ENCODE results near the gene IQCN.
A peak's percentile ranks its signal among the peaks of the same experiment; 100 is the strongest.

IQCN gene

DNA sequence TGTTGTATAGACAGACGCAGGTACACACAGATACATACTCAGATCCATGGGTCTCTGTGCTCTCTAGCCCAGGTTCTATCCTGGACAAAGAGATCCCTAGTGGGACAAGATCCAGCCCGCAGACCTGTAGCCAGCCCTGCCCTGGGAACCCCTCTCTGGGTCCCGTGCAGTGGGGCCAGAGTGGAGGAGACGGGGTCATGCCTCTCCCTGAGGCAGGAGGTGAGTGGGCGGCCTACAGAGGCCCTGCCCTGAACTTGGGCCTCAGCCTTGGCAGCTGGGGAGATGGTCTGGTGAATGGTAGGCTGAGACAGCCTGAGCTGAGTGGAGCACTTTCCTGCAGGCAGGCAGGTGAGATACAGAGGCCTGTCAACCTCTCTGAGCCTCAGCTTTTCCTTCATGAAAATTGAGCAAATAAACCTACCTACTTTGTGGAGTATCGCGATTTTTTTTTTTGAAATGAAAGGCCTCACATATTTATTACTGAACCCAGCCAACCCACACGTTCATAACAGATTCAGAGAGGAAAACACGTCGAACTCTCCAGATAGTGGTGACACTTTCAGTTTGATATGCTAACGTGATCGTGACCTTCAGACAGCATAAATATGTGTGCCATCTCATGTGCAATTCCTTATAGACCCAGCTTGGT, 10.6 kb upstream of the IQCN start:
- no peak for DNase-seq

DNA sequence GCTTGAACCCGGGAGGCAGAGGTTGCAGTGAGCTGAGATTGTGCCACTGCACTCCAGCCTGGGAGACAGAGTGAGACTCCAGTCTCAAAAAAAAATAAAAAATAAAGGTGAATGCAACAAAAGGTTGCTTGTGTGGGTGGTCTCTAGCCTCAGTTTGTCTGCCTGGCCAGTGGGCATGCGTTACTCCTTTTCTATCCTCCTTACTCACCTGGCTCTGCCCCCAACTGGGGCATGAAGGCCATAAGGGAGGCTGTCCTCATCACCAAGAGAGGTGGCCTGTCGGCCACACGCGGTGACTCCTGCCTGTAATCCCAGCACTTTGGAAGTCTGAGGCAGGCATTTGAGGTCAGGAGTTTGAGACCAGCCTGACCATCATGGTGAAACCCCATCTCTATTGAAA, 9.1 kb upstream of the IQCN start:
- no peak for DNase-seq

DNA sequence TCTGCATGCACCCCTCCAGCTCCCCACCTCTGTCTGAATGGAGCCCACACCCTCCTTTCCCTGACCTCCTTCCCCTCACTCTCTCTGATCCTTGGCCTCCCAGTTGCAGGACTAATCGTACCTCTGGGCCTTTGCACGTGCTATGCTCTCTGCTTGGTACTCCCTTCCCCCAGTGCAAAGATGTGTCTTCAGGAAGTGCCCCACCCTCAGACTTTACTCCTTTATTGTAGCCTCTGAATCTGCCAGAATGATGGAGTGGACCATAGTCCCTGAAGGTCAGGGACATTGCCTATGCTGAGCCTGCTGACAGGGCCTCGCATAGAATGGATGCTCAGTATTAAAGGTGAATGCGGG, 8.5 kb upstream of the IQCN start:
- DNase-seq = no peak

GRCh38 chr19:18282021-18282787, 8.0 kb upstream of the IQCN start:
- DNase-seq = no peak

DNA sequence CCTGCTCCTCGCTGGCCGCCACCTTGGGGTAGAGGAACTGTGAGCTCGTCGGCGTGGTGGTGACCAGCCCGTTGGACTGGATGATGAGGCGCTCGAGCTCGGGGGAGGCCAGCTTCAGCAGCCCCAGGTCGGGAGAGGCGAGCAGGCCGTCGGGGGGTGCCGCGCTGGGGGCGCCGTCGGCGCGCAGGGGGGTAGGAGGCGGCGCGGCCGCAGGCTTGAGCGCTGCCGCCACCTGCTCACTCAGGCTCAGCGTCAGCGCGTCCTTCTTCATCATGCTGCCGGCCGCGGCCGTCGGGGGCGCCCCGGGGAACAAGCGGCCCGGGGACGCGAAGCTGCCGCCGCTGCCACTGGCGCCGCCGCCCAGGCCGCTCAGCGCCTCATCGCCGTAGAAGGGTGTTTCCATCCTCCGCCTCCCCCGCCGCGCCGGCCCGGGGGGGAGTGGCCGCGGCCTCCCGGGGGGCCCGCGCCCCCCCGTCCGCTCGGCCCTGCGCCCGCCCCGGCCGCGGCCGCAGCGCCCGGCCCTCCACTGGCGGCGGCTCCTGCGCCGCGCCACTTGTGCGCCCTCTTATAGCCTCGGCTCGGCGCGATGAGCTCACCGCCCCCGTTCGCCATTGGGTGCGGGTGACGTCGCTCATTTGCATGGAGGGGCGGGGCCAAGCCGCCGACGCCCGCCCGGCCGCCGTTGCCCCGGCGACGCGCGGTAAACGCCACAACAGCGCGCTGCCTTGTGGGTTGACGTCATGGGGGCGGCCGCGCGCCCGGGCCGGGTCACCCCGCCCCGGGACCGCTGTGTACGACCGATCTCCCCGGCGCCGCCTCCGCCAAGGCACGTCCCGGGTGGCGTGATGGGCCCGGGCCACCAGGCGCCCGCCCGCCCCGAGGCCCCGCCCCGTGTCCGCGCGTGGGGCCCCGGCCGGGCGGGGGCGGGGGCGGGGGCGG, 7.1 kb upstream of the IQCN start, which contains the start of gene JUND:
Gene JUND, minus strand, starts transcription at position 541 of the 939 bp plus-strand sequence. Its CDS starts 138 bp downstream, at position 403.
- DNase-seq = peak; percentile 90 to 97 (median 90)

DNA sequence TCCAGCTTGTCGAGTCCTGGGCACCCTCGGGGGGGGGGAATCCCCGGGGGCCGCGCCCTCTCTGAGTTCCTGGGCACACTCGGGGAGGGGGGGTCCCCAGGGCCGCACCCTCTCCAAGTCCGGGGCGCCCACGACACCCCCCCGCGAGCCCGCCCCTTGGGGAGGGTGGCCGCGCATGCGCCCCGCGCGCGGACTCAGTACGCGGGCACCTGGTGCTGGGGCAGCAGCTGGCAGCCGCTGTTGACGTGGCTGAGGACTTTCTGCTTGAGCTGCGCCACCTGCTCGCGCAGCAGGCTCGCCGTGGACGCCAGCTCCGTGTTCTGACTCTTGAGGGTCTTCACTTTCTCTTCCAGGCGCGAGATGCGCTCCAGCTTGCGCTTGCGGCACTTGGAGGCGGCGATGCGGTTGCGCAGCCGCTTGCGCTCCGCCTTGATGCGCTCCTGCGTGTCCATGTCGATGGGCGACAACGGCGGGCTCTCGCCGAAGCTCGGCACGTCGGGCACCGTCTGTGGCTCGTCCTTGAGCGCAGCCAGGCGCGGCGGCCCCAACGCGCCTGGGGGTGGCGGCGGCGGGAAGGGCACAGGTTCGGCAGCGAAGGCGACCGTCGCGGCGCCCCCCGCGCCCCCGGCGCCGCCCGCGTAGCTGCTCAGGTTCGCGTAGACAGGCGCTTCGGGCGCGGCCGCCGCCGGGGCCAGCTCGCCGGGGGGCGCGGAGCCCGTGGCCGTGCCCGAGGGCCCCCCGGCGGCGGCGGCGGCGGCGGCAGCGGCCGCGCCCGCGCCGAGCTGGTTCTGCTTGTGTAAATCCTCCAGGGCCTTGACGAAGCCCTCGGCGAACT, 6.2 kb upstream of the IQCN start:
- DNase-seq = peak; percentile 38 to 79 (median 58)

- DNase-seq = peak; percentile 61 to 87 (median 78)
Observed at GRCh38 chr19:18279516-18280246, 5.4 kb upstream of the IQCN start.

DNA sequence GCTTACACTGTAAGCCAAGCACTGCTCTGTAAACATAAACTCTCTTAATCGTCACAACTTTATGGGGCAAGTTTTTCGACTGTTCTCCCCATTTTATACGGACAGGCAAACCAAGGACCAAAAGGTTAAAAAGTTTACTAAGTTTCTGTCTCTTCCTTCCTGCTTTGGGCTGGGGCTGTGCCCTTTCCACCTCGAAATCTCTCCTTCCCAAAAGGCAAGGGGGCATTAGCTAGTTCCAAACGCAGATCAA, 4.9 kb upstream of the IQCN start:
- no peak for DNase-seq

DNA sequence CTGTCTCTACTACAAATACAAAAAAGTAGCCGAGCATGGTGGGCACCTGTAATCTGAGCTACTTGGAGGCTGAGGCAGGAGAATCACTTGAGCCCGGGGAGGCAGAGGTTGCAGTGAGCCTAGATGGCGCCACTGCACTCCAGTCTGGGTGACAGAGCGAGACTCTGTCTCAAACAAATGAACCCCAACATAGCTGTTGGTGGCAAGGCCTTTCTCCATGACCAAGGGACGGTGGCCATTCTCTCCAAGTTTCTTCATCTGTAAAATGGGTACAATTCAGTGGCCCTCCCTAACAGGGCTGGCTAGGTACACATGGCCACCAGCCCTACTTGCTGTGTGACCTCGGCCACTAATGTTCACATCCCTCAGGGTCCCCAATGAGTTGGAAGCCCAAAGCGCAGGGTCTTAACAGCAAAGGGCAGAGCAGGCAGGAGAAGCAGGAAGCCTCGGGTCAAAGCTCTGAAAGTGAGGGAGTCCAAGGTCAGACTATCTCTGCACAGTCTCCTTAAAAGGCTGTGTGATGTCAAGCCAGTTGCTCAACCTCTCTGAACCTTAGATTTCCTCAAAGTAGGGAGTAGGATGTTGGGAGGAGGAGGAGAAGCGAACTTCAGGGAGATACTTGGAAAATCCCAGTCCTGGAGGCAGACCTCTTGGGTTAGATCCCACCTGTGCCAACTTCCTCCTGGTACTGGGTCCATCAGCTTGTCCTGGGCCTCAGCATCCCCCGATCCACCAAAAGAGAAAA, 4.4 kb upstream of the IQCN start:
- DNase-seq = peak in 1 of 4 experiments; percentile 40

- DNase-seq = peak in 1 of 4 experiments; percentile 27
Observed at GRCh38 chr19:18274781-18275356, 617 bp upstream of the IQCN start.

- DNase-seq = no peak
Observed at GRCh38 chr19:18273561-18274218, 562 bp downstream of the IQCN start.

GRCh38 chr19:18271433-18271841, 2.8 kb downstream of the IQCN start:
- no peak for DNase-seq

DNA sequence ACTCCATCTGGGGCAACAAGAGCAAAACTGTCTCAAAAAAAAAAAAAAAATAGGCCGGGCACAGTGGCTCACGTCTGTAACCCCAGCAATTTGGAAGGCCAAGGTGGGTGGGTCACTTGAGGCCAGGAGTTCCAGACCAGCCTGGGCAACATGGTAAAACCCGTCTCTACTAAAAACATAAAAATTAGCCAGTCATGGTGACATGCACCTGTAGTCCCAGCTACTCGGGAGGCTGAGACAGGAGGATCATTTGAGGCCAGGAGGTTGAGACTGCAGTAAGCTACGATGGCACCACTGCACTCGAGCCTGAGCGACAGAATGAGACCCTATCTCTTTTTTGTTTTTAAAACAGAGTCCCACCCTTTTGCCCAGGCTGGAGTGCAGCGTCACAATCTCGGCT, 3.9 kb downstream of the IQCN start:
- no peak for DNase-seq

DNA sequence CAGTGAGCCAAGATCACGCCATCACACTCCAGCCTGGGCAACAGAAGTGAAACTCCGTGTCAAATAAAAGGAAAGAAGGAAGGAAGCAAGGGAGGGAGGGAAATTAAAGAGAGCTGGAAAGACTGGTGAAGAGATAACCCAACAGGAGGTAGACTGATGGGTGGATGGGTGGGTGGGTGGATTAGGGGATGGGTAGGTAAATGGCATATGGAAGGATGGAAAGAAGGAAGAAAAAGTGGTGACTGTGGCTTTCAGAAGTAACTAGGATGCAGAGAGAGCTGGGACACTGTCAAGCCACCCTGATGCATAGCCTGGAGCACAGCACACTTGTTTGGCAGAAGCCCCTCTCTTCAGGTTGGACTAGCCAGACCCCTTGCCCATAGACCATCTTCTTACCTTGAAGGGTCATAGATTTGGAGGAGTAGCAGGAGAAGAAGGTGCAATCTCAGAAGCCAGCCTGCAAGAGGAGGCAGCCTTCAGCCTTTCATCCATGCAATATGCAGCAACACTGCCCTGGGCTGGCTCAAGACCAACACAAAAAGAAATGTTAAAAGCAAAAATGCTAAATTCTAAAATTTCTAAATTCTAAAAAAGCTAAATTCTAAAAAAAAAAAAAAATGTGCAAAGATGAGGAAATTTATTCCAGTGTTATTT, 5.1 kb downstream of the IQCN start:
- no peak for DNase-seq

DNA sequence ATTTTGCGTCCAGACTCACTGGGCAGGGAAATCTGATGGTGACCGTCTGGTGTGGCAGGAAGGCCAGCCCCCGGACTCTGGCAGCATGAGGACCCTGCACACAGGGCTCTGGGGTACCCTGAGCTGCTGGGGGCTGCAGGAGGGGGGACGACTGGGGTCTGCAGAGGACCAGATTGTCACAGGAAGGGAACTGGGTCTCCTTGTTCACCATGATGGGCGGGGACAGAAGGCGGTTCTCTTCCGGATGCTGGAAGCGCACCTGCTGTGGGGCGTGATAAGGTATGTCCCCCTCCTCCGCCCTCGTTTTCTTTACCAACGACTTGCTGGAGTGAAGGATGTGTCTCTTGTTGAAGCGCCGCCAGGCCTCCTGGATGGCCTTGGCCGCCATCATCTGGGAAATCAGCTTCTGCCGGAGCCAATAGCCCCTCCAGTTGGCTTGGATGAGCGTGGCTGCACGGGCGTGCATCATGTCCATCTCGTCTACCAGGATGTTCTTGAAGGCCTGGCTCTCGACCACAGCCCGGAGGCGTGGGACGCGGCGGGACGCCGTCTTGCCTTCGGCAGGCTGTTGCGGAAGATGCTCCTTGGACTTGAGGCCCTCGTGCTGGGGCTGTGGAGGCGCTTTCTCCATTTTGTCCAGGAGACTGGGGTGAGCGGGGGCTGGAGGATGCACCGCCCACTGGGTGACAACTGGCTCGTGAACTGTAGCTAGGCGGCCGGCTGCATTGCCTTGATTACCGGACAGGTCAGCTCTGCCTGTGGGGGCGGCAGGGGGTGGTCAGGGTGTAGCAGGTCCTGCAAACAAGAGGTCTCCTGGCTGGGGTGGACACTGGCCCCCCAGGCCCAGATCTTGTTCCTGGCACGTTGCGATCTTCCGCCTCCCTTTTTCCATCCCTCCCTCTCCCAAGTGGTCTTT, 7.2 kb downstream of the IQCN start:
- DNase-seq = no peak

- DNase-seq = no peak
Observed at GRCh38 chr19:18265582-18265981, 8.7 kb downstream of the IQCN start.

- DNase-seq = no peak
Observed at GRCh38 chr19:18264971-18265540, 9.2 kb downstream of the IQCN start.

DNA sequence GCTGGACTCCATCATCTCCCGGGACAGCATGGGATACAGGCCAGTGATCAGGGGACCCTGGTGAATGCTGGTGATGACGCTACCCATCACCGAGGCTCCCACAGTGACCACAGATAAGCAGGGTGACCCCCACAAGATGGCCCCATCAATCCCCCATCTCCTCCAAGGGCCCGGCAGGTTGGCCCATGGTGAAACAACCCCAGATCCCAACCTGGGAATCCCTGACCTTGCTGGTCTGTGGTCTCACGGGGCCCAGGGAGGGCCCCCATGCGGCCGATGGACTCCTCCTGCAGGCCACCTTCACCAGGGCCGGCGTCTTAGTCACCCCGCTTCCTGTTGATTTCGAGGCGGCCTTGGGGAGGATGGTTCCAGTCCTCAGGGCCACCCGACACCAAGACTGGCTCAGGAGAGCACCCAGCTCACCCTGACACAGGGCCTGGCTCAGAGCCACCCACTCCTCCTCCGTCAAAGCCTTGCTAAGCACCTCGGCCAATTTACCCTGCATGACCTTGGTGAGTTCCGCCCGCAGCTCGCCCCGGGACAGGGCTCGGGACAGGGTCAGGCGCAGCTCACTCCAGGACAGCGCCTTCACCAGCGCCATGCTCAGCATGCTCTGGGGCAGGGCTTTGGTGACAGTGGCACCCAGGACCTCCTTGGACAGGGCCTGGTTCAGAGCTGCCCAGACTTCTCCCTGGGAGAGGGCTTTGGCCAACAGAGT, 10.0 kb downstream of the IQCN start:
- DNase-seq = no peak

Data from activated naive CD4-positive, alpha-beta T cell (primary cell).